Lower leg skin (tissue), 3 donors: ENCODE data around the gene OR10C1.

Experiments
- CTCF ChIP-seq, 3 donors: fragments of 450-650 bp; IDR thresholded peaks; one replicate each; pipeline ENCODE4 v1.5.1; 2016; ENCODE audit warnings: antibody characterized with exemption in 3 of 3, mild to moderate bottlenecking in 3 of 3, moderate library complexity in 2 of 3
- POLR2A ChIP-seq, 2 donors: fragments of 450-650 bp; IDR thresholded peaks; one replicate each; pipeline ENCODE4 v1.6.1; 2016 to 2017; ENCODE audit warnings: antibody characterized with exemption in 2 of 2, mild to moderate bottlenecking in 1 of 2, moderate library complexity in 1 of 2

GRCh38 chr6:29425075-29425474, 14.0 kb upstream of the OR10C1 start:
- no peak for TF ChIP-seq CTCF (IDR thresholded peaks at IDR 0.05)
- TF ChIP-seq POLR2A (IDR thresholded peaks at IDR 0.05): no peak
